Kidney epithelial cell (primary cell): ENCODE data around the gene IQGAP3. TPM values are rescaled to one million over a fixed set of nuclear protein-coding genes. Genes with fewer than 3 reads are reported as not detected.

Experiments used
- DNase-seq: peaks from one replicate; pipeline ENCODE4 v3.0.0-alpha.2; 2010; ENCODE audit warnings: low read depth
- H3K27me3 ChIP-seq: 2 replicates; pipeline ENCODE4 v1.6.0; 2011; ENCODE audit warnings: low read length; ENCODE audit not compliant: control insufficient read depth, insufficient read depth
- H3K36me3 ChIP-seq: 2 replicates; pipeline ENCODE4 v1.5.1; 2011; ENCODE audit warnings: low read length; ENCODE audit not compliant: control insufficient read depth, insufficient read depth
- H3K4me3 ChIP-seq: 2 replicates; pipeline ENCODE4 v1.5.1; 2011; ENCODE audit warnings: low read depth, mild to moderate bottlenecking, control low read depth, low read length
- total RNA-seq: library from RNA; depleted of rRNA; stranded (reverse); fragments of >200 nt; gene quantifications from 2 replicates; pipeline ENCODE4 v1.2.3, GENCODE V29; 2015
- TF ChIP-seq, protein P1 (sequence below): IDR thresholded peaks from 2 replicates; pipeline ENCODE4 v1.5.1; 2011; ENCODE audit warnings: mild to moderate bottlenecking, moderate library complexity, low read length, control low read depth, inconsistent platforms; ENCODE audit not compliant: insufficient read depth, poor library complexity, severe bottlenecking

Gene IQGAP3
- total RNA-seq, 1 donor from 2014 or later: 8.0 TPM

DNA sequence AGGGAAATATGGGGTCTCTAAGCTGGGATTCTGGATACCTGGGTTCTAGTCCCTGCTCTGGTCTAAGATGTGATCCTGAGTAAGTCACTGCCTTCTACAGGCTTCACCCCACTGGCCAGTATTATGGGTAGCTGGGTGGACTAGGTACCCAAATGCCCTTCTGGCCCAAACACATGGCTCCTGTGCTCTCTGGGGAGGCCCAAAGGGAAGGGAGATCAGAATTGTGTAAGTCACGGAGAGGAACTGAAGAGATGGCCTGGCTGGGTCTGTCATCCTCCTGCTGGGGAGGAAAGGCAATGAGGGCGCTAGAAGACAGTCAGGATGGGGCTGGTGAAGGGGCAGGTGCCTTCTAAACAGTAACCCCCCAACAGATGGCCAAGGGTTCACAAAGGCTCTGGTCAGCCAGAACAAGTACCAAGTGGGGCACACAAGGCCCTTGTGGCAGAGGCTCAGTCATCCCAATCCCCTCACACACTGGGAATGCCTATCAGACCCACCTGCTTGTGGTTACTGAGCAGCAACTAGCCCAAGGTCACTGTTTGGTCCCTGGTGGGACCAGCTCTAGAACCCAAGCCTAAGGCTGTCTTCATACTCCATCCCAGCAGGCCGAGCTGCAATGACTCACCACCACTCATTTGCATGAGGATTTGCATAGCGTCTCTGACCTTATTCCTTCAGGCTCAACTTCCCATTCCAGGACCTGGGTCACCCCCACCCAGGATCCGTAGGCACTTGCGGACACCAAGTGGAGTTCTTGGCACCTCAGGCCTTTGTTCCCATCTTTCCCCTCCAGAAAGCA lies 81.0 kb downstream of the IQGAP3 start:
- Histone ChIP-seq H3K27me3 (no peaks in the 10 kb centered on the region), H3K4me3 (no peak overlapping the region), H3K36me3 (no peaks in the 10 kb centered on the region)
- no peak for DNase-seq
- TF ChIP-seq, protein P1, sequence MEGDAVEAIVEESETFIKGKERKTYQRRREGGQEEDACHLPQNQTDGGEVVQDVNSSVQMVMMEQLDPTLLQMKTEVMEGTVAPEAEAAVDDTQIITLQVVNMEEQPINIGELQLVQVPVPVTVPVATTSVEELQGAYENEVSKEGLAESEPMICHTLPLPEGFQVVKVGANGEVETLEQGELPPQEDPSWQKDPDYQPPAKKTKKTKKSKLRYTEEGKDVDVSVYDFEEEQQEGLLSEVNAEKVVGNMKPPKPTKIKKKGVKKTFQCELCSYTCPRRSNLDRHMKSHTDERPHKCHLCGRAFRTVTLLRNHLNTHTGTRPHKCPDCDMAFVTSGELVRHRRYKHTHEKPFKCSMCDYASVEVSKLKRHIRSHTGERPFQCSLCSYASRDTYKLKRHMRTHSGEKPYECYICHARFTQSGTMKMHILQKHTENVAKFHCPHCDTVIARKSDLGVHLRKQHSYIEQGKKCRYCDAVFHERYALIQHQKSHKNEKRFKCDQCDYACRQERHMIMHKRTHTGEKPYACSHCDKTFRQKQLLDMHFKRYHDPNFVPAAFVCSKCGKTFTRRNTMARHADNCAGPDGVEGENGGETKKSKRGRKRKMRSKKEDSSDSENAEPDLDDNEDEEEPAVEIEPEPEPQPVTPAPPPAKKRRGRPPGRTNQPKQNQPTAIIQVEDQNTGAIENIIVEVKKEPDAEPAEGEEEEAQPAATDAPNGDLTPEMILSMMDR: no peak

DNA sequence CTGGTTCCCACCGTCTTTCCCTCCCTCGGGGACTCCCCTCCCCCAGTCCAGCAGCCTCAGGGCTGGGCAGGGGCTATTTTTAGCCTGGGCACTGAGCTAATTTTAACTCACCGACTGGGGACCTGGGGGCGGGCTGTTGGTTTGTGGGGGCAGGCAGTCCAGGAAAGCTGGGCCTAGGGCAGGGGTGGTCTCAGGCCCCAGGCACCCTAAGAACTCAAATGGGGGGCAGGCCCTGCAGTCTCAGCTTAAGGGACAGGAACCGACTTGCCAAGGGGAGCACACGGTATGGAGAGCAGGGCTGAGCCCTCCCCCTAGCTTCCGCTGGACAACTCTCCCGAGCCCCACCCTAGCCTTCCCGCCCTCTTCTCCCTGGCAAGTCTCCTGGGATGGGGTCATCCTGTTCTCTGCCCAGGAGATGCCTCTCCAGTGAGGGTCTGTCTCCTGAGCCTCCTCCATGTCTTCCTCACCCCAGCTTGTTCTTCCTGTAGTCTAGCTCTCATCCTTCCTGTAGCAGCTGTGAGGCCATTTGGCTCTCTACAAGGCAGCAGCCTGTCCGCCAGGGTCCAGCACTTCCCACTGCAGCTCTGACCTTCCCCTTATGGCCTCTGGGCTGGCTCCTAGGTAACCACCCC lies 81.8 kb downstream of the IQGAP3 start:
- no peak for DNase-seq
- TF ChIP-seq, protein P1: no peak
- no peak overlapping the region for H3K4me3 ChIP-seq
- no peaks in the 10 kb centered on the region for H3K27me3 ChIP-seq
- H3K36me3 ChIP-seq: no peaks in the 10 kb centered on the region

DNA sequence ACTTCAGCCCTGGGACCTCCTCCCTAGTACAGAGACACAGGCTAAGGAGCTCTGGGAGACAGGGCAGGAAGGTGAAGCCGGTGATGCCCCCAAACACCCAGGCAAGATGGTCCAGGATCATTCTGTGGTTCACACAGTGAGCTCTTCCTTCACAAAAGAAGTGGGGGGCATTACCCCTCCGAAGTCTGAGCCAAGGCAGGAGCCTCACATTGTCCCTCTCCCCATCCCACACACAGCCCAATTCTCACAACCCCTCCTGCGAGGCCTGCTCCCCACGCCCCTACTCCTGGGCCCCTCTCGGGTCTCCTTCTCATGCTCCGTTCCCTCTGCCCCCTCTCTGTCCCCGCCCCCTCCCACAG lies 82.5 kb downstream of the IQGAP3 start:
- Histone ChIP-seq H3K27me3 (no peaks in the 10 kb centered on the region), H3K4me3 (no peak overlapping the region), H3K36me3 (no peaks in the 10 kb centered on the region)
- TF ChIP-seq, protein P1: no peak
- no peak for DNase-seq

DNA sequence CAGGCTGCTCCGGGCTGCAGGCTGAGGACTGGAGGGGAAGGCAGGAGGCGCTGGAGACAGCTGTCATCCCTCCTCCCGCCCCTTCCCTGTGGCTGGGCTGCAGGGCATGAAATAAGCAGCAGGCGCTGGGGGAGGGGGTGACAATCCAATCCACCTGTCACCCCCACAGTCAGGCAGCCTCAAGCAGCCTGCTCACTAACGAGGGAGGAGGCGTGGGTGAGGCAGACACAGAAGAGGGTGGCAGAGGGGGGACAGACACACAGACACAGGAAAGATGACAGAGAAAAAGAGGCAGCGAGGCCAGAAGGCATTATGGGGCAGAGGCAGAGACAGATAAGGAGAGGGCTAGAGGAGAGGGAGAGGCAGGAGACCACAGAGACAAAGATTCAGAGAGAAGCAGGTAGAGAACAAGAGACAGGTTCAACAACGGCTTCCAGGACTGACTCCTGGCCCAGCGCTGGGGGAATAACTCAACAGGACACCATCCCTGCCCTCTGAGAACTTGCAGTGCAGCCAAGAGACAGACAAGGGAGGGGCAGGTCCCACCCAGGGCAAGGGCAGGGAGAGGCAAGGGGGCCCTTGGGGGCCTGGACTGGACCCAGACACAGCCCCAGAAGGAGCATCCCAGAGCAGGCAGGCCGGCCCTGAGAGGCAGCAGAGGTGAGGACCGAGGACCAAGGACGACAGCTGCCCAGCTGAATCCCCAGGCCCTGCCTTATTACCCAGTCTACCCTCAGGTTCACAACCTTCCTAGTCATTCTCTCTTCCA lies 83.0 kb downstream of the IQGAP3 start:
- H3K27me3 ChIP-seq: no peaks in the 10 kb centered on the region
- TF ChIP-seq, protein P1: no peak

DNA sequence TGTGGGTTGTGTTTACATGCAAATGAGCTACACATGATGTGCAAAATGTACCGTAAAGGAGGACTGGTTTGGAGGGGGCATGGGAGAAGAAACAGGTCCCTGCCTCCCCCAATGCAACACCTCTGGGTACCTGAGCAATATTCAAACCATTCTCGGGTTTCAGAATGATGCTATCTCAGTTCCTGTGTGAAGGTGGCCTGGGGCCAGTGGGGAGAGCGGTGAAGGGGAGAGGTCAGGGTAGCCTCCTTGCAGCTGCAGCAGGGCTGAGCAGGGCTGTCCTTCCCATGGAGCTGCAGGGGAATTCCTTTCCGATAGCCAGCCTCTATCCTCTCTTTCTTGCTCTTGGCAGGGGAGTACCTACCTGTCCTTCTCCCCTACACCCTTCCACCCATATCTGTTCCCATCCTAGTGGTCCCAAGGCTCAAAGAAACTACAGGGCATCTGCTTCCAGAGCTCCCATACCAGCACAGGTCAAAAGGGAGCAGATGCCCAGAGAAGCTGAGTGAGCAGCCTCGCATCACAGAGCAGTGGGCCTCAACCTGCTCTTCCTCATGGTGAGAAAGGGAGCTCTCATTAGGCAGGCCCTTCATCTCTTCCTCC lies 83.7 kb downstream of the IQGAP3 start:
- TF ChIP-seq, protein P1: no peak
- DNase-seq: no peak
- no peaks in the 10 kb centered on the region for H3K36me3 ChIP-seq
- no peaks in the 10 kb centered on the region for H3K27me3 ChIP-seq
- no peak overlapping the region for H3K4me3 ChIP-seq

More for the DNA sequence above, 83.0 kb downstream of the IQGAP3 start:
- H3K4me3 ChIP-seq: no peak overlapping the region
- no peak for DNase-seq
- no peaks in the 10 kb centered on the region for H3K36me3 ChIP-seq
